HG03064 (cell line): ENCODE measurements around the gene LRRC8C.

ENCODE experiments used
- ATAC-seq: cut with Tn5 transposase; IDR thresholded peaks from one replicate; pipeline ENCODE4 v1.9.1; 2021; ENCODE audit warnings: low read depth; ENCODE audit not compliant: unreplicated experiment

The LRRC8C gene

DNA sequence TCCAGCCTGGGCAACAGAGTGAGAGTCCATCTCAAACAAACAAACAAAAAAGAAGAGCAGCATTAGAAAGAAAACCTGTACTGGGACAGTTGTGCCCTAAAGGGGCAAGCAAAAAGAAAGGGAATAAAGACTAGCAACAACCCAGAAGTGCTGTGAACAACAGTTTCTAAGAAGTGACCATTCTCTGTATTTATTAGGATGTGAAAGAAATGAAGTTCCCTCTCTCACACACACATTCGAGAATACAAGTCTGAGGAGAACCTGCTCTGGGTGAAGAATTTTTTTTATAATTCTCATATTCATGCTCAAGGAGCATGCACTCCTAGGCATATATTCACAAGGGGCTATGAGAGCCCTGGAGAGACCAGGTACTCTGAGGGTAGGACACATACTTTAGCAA, 128.4 kb downstream of the LRRC8C start:
- ATAC-seq = no peak

DNA sequence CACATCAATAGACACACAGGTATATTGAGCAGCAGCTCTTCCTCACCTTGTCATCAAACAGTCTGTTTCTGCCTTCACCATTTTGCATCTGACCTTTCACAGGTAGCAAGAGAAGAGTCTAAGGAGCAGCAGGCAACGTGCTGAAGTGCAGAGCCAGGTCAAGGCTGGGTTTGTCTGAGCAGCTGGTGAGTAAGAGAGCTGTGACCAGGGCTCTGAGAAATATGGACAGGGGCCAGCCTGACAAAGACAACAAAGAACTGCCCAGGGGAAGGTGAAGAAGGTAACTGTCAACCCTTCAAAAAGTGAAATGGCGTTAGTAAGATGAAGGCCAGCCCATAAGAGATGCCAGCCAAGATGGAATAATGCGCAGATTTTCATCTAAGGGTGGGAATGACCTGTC, 129.0 kb downstream of the LRRC8C start:
- no peak for ATAC-seq

- ATAC-seq = no peak
Observed at GRCh38 chr1:89762386-89762778, 129.5 kb downstream of the LRRC8C start.

GRCh38 chr1:89762779-89763648, 130.1 kb downstream of the LRRC8C start:
- peak; percentile 99 for ATAC-seq

- ATAC-seq = no peak
Observed at GRCh38 chr1:89763649-89763986, 130.7 kb downstream of the LRRC8C start.

DNA sequence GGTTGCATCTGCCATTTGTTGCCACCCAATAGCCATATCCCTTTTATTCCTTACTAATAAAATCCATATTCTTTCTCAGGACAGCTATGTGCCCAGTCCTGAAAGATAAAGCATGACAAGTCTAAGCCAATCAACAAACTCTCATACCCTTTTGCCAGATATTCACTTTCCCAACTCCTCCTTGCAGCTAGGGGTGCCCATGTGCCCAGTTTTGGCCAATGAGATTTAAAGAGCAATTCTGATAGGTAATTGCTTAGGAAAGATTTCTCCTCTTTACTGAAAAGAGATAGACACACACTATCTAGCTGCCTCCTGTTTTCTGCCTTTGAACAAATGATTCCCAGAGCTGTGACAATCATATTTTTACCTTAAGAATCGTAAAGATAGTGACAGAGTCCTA, 132.9 kb downstream of the LRRC8C start:
- no peak for ATAC-seq

DNA sequence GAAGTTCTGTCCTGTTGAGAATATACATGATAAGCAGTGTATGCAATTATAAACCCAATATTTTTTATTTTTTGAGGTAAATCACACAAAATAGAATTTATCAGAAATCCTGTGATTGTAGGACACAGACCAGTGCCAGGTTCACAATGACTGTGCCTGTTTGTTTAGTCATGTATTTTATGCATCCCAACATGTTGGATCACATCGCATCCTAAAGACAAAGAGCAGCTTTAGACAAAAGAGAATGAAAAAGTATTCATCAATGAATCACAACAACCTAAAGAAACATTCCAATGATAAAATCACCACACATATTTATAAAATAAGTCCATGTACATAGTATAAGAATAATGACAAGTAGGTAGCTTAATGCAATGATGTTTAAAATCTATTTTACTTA, 134.7 kb downstream of the LRRC8C start:
- ATAC-seq = no peak
